ENCODE measurements around the gene ADGRL1.
"Not testable (repeated sequence)": the region's sequence is repeated elsewhere in the genome, so short reads cannot be mapped to it uniquely, and the experiment has no call there.

- TF ChIP-seq CTCF, POLR2A (IDR thresholded peaks at IDR 0.05): not testable (repeated sequence)
These were observed 1.1 kb downstream of the ADGRL1 start for GRCh38 chr19:14204676-14205451.

Data from right lobe of liver (tissue), 4 donors.